ENCODE data around the gene CD1B.
"Not testable (repeated sequence)": the region's sequence is repeated elsewhere in the genome, so short reads cannot be mapped to it uniquely, and the experiment has no call there.

The CD1B gene

GRCh38 chr1:158331481-158332150, at the start of gene CD1B:
CD1B (minus strand) TSS chr1:158331531; CDS start chr1:158331423, 108 bp downstream.
- DNase-seq (ENCODE audit: low read depth), result no peak
- TF ChIP-seq MYC (IDR thresholded peaks at IDR 0.05; ENCODE audit: low read depth, low read length) (no peak), POLR2A (IDR thresholded peaks at IDR 0.05; ENCODE audit: extremely low read depth, insufficient read length) (no peak)
- TF ChIP-seq, protein P1, sequence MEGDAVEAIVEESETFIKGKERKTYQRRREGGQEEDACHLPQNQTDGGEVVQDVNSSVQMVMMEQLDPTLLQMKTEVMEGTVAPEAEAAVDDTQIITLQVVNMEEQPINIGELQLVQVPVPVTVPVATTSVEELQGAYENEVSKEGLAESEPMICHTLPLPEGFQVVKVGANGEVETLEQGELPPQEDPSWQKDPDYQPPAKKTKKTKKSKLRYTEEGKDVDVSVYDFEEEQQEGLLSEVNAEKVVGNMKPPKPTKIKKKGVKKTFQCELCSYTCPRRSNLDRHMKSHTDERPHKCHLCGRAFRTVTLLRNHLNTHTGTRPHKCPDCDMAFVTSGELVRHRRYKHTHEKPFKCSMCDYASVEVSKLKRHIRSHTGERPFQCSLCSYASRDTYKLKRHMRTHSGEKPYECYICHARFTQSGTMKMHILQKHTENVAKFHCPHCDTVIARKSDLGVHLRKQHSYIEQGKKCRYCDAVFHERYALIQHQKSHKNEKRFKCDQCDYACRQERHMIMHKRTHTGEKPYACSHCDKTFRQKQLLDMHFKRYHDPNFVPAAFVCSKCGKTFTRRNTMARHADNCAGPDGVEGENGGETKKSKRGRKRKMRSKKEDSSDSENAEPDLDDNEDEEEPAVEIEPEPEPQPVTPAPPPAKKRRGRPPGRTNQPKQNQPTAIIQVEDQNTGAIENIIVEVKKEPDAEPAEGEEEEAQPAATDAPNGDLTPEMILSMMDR (IDR thresholded peaks at IDR 0.05; ENCODE audit: low read depth, low read length), result no peak
- TF ChIP-seq, protein P2, sequence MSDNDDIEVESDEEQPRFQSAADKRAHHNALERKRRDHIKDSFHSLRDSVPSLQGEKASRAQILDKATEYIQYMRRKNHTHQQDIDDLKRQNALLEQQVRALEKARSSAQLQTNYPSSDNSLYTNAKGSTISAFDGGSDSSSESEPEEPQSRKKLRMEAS (IDR thresholded peaks at IDR 0.05; ENCODE audit: low read depth, low read length), result no peak
- H3K4me3 ChIP-seq (ENCODE audit: low read depth, low read length), result no peak within 1 kb of the TSS

- H3K4me3 ChIP-seq (ENCODE audit: low read depth, low read length), result no peak overlapping the region
- TF ChIP-seq, protein P2 (IDR thresholded peaks at IDR 0.05; ENCODE audit: low read depth, low read length), result no peak
- no peak for TF ChIP-seq POLR2A (IDR thresholded peaks at IDR 0.05; ENCODE audit: extremely low read depth, insufficient read length)
- no peak for DNase-seq (ENCODE audit: low read depth)
Observed at GRCh38 chr1:158374860-158375259, 43.5 kb upstream of the CD1B start.

GRCh38 chr1:158374101-158374500, 42.8 kb upstream of the CD1B start:
- not testable (repeated sequence) for H3K4me3 ChIP-seq (ENCODE audit: low read depth, low read length); DNase-seq (ENCODE audit: low read depth)

GRCh38 chr1:158371188-158371953, 40.0 kb upstream of the CD1B start:
- DNase-seq (ENCODE audit: low read depth), result no peak
- no peak overlapping the region for H3K4me3 ChIP-seq (ENCODE audit: low read depth, low read length)
- TF ChIP-seq, protein P2 (IDR thresholded peaks at IDR 0.05; ENCODE audit: low read depth, low read length), result no peak
- TF ChIP-seq, protein P1 (IDR thresholded peaks at IDR 0.05; ENCODE audit: low read depth, low read length), result no peak
- TF ChIP-seq MYC (IDR thresholded peaks at IDR 0.05; ENCODE audit: low read depth, low read length) (no peak), POLR2A (IDR thresholded peaks at IDR 0.05; ENCODE audit: extremely low read depth, insufficient read length) (no peak)

- DNase-seq (ENCODE audit: low read depth), result no peak
- TF ChIP-seq POLR2A (IDR thresholded peaks at IDR 0.05; ENCODE audit: extremely low read depth, insufficient read length), result no peak
- TF ChIP-seq, protein P1 (IDR thresholded peaks at IDR 0.05; ENCODE audit: low read depth, low read length), result no peak
- no peak for TF ChIP-seq MYC (IDR thresholded peaks at IDR 0.05; ENCODE audit: low read depth, low read length)
- TF ChIP-seq, protein P2 (IDR thresholded peaks at IDR 0.05; ENCODE audit: low read depth, low read length), result no peak
- H3K4me3 ChIP-seq (ENCODE audit: low read depth, low read length), result no peak overlapping the region
Observed at GRCh38 chr1:158366783-158367182, 35.5 kb upstream of the CD1B start.

- TF ChIP-seq, protein P2 (IDR thresholded peaks at IDR 0.05; ENCODE audit: low read depth, low read length), result no peak
- TF ChIP-seq POLR2A (IDR thresholded peaks at IDR 0.05; ENCODE audit: extremely low read depth, insufficient read length), result no peak
- H3K4me3 ChIP-seq (ENCODE audit: low read depth, low read length), result no peak overlapping the region
- no peak for DNase-seq (ENCODE audit: low read depth)
Observed at GRCh38 chr1:158362941-158363340, 31.6 kb upstream of the CD1B start.

- DNase-seq (ENCODE audit: low read depth), result no peak
- H3K4me3 ChIP-seq (ENCODE audit: low read depth, low read length), result no peak overlapping the region
Observed at GRCh38 chr1:158362482-158362881, 31.2 kb upstream of the CD1B start.

More at GRCh38 chr1:158362482-158362881, 31.2 kb upstream of the CD1B start:
- TF ChIP-seq, protein P2 (IDR thresholded peaks at IDR 0.05; ENCODE audit: low read depth, low read length), result no peak
- TF ChIP-seq MYC (IDR thresholded peaks at IDR 0.05; ENCODE audit: low read depth, low read length) (no peak), POLR2A (IDR thresholded peaks at IDR 0.05; ENCODE audit: extremely low read depth, insufficient read length) (no peak)
- TF ChIP-seq, protein P1 (IDR thresholded peaks at IDR 0.05; ENCODE audit: low read depth, low read length), result no peak
